GM18870 (cell line): Measurements from ENCODE around the gene ADIG.

ENCODE experiments used
- ATAC-seq: cut with Tn5 transposase; IDR thresholded peaks from one replicate; pipeline ENCODE4 v1.9.1; 2021; ENCODE audit warnings: moderate library complexity; ENCODE audit not compliant: unreplicated experiment

The ADIG gene

GRCh38 chr20:38628580-38629470, 47.8 kb downstream of the ADIG start:
- no peak for ATAC-seq

- ATAC-seq: no peak
Measured at GRCh38 chr20:38629979-38630378, 49.0 kb downstream of the ADIG start.

DNA sequence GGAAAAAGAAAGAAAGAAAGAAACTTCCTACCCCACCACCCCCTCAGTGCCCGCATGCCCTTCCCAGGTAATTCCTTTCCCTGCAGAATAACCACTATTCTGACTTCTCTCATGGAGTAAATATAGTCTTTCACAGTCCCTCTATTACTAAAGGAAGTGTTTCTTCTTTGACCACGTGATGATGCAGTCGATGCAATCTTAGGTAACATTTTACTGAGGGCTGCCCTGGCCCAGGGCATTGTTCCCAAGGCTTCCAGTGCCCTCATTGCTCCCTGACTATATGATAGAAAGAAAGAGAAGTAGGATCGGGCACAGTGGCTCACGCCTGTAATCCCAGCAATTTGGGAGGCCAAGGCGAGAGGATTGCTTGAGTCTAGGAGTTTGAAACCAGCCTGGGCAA, 49.7 kb downstream of the ADIG start:
- no peak for ATAC-seq

GRCh38 chr20:38631155-38632022, 50.4 kb downstream of the ADIG start:
- ATAC-seq: no peak

- no peak for ATAC-seq
Measured at GRCh38 chr20:38633577-38634093, 52.6 kb downstream of the ADIG start.

- ATAC-seq: no peak
Measured at GRCh38 chr20:38635721-38636288, 54.8 kb downstream of the ADIG start.
